Natural killer cell (primary cell): ENCODE results near the gene CYLD. TPM values are rescaled to one million over a fixed set of nuclear protein-coding genes. Genes with fewer than 3 reads are reported as not detected.

Experiments
- ATAC-seq, 3 donors: fragments of 150-1000 bp in 2 of 3; fragments of 200-7000 bp in 1 of 3; cut with Tn5 transposase; 1 replicate in 1 of 3; 2 replicates in 2 of 3; pipeline ENCODE4 v1.10.0; 2021; ENCODE audit warnings: mild to moderate bottlenecking in 2 of 3, moderate library complexity in 2 of 3
- DNase-seq, 2 donors: peaks; one replicate each; pipeline versions ENCODE4 v3.0.0 to v3.0.0-alpha.2; 2013 to 2021; ENCODE audit warnings: mixed read lengths in 1 of 2
- H3K27ac ChIP-seq: one replicate; pipeline ENCODE4 v1.5.1; 2013; ENCODE audit warnings: mild to moderate bottlenecking, low read length
- H3K27me3 ChIP-seq: one replicate; pipeline ENCODE4 v1.6.1; 2013; ENCODE audit warnings: low read length; ENCODE audit not compliant: control insufficient read depth, insufficient read depth
- H3K36me3 ChIP-seq: one replicate; pipeline ENCODE4 v1.6.1; 2013; ENCODE audit warnings: low read length; ENCODE audit not compliant: control insufficient read depth, insufficient read depth
- H3K4me1 ChIP-seq: one replicate; pipeline ENCODE4 v1.6.1; 2013; ENCODE audit warnings: low read length; ENCODE audit not compliant: control insufficient read depth, insufficient read depth
- H3K4me3 ChIP-seq: one replicate; pipeline ENCODE4 v1.5.1; 2013; ENCODE audit warnings: low read length
- H3K9me3 ChIP-seq: one replicate; pipeline ENCODE4 v1.6.1; 2013; ENCODE audit warnings: low read length; ENCODE audit not compliant: control insufficient read depth, insufficient read depth
- H3K27ac Mint-ChIP-seq, 2 donors: one replicate each; pipeline ENCODE4 v1.8.0; 2022; ENCODE audit warnings: mild to moderate bottlenecking in 2 of 2, mixed read lengths in 2 of 2, moderate library complexity in 1 of 2
- H3K27me3 Mint-ChIP-seq, 2 donors: one replicate each; pipeline ENCODE4 v1.8.0; 2022; ENCODE audit warnings: low read depth in 2 of 2, mixed read lengths in 2 of 2
- H3K36me3 Mint-ChIP-seq: one replicate; pipeline ENCODE4 v1.8.0; 2022; ENCODE audit warnings: mixed read lengths
- H3K4me1 Mint-ChIP-seq, 2 donors: one replicate each; pipeline ENCODE4 v1.8.0; 2022; ENCODE audit warnings: mixed read lengths in 2 of 2
- H3K4me3 Mint-ChIP-seq: one replicate; pipeline ENCODE4 v1.8.0; 2022; ENCODE audit warnings: mild to moderate bottlenecking, moderate library complexity, mixed read lengths
- H3K9me3 Mint-ChIP-seq, 2 donors: one replicate each; pipeline ENCODE4 v1.8.0; 2022; ENCODE audit warnings: mixed read lengths in 2 of 2
- CTCF ChIP-seq: fragments of 200-600 bp; IDR thresholded peaks from one replicate; pipeline ENCODE4 v1.8.0; 2022; ENCODE audit warnings: antibody characterized with exemption
- WGBS: methylation state at CpG from one replicate; pipeline ENCODE4 v1.1.7; 2013; ENCODE audit warnings: missing lambda C conversion rate; ENCODE audit not compliant: insufficient coverage; 5-methylcytosine and 5-hydroxymethylcytosine counted together
- intact Hi-C: fragments of 100-400 bp; cut with micrococcal nuclease; formaldehyde crosslinking; loops from one replicate; pipeline ENCODE4 v1.14.2; 2022
- total RNA-seq, 4 donors: library from RNA; stranded (reverse); fragments of 120-200 nt in 1 of 4; gene quantifications; one replicate each; pipeline versions ENCODE4 v1.2.3 to v1.2.4, GENCODE V29; 2013 to 2022

The CYLD gene
- total RNA-seq, 3 donors from 2014 or later (not counting 1 experiment from before 2014, with no cell fraction given): 227 to 246 (median 236) TPM

- Mint-ChIP-seq H3K4me1 (no peaks in the 10 kb centered on the region), H3K4me3 (no peak overlapping the region), H3K9me3 (no peaks in the 10 kb centered on the region), H3K36me3 (no peaks in the 10 kb centered on the region), H3K27me3 (peaks cover 18 to 20% of the 10 kb centered on the region in 2 donors), H3K27ac (no peak overlapping the region)
- Histone ChIP-seq H3K27me3 (peaks cover 2% of the 10 kb centered on the region), H3K27ac (no peak overlapping the region), H3K4me3 (no peak overlapping the region), H3K4me1 (no peaks in the 10 kb centered on the region), H3K9me3 (no peaks in the 10 kb centered on the region), H3K36me3 (no peaks in the 10 kb centered on the region)
- ATAC-seq: no peak
- no CpG with 5 or more reads among the region's 1 CpG for WGBS
- TF ChIP-seq CTCF: no peak
- intact Hi-C loops: no loop called here
- no peak for DNase-seq
Measured at GRCh38 chr16:50828164-50828702, 86.3 kb downstream of the CYLD start.

- WGBS: 91% methylated on average over 5 of the region's 5 CpGs
- Histone ChIP-seq H3K4me1 (no peaks in the 10 kb centered on the region), H3K4me3 (no peak overlapping the region), H3K9me3 (no peaks in the 10 kb centered on the region), H3K27ac (no peak overlapping the region), H3K36me3 (no peaks in the 10 kb centered on the region), H3K27me3 (peaks cover 2% of the 10 kb centered on the region)
- Mint-ChIP-seq H3K4me1 (no peaks in the 10 kb centered on the region), H3K36me3 (no peaks in the 10 kb centered on the region), H3K4me3 (no peak overlapping the region), H3K27ac (no peak overlapping the region), H3K9me3 (no peaks in the 10 kb centered on the region), H3K27me3 (peaks cover 3 to 14% of the 10 kb centered on the region in 2 donors)
- no peak for TF ChIP-seq CTCF
- intact Hi-C loops: no loop called here
- no peak for DNase-seq
- no peak for ATAC-seq
Measured at GRCh38 chr16:50830698-50831097, 88.8 kb downstream of the CYLD start.

GRCh38 chr16:50831751-50832150 is 89.9 kb downstream of the CYLD start:
- Mint-ChIP-seq H3K4me1 (no peaks in the 10 kb centered on the region), H3K27me3 (peaks cover 0 to 10% of the 10 kb centered on the region in 2 donors), H3K9me3 (no peaks in the 10 kb centered on the region), H3K4me3 (no peak overlapping the region), H3K27ac (no peak overlapping the region), H3K36me3 (no peaks in the 10 kb centered on the region)
- no peak for DNase-seq
- WGBS: no CpG with 5 or more reads among the region's 1 CpG
- no peaks in the 10 kb centered on the region for H3K36me3 ChIP-seq
- no peaks in the 10 kb centered on the region for H3K4me1 ChIP-seq
- H3K4me3 ChIP-seq: no peak overlapping the region
- no peak overlapping the region for H3K27ac ChIP-seq
- no peaks in the 10 kb centered on the region for H3K9me3 ChIP-seq
- intact Hi-C loops: no loop called here
- TF ChIP-seq CTCF: no peak
- H3K27me3 ChIP-seq: peaks cover 2% of the 10 kb centered on the region
- ATAC-seq: no peak

GRCh38 chr16:50833929-50834328 is 92.0 kb downstream of the CYLD start:
- Histone ChIP-seq H3K9me3 (no peaks in the 10 kb centered on the region), H3K27me3 (no peaks in the 10 kb centered on the region), H3K4me1 (no peaks in the 10 kb centered on the region), H3K4me3 (no peak overlapping the region), H3K36me3 (no peaks in the 10 kb centered on the region), H3K27ac (no peak overlapping the region)
- ATAC-seq (no peak), DNase-seq (no peak)
- TF ChIP-seq CTCF: no peak
- H3K4me3 Mint-ChIP-seq: no peak overlapping the region
- WGBS: 88% methylated on average over 3 of the region's 3 CpGs
- H3K36me3 Mint-ChIP-seq: no peaks in the 10 kb centered on the region
- H3K27me3 Mint-ChIP-seq: peaks cover 0 to 3% of the 10 kb centered on the region in 2 donors
- no peaks in the 10 kb centered on the region for H3K4me1 Mint-ChIP-seq
- intact Hi-C loops: no loop called here
- H3K27ac Mint-ChIP-seq: no peak overlapping the region
- H3K9me3 Mint-ChIP-seq: no peaks in the 10 kb centered on the region
